ENCODE data around the gene EXOSC9. TPM values are rescaled to one million over a fixed set of nuclear protein-coding genes. Genes with fewer than 3 reads are reported as not detected.

Gene EXOSC9
- total and polyA plus RNA-seq, 10 of the 15 experiments (the other 5 are each of a cell fraction or from before 2014, with no cell fraction given): 49.0 to 131 (median 85.4) TPM

- Histone ChIP-seq H3K4me3 (peak overlapping the region; percentile 79), H3K36me3 (ENCODE audit: control insufficient read depth in 2 of 2, insufficient read depth in 2 of 2, low read length in 1 of 2) (peaks cover 0 to 12% of the 10 kb centered on the region in 2 experiments; a peak in 1 of 4 replicates), H3K9me3 (replicated peaks; ENCODE audit: control insufficient read depth, insufficient read depth, low read length) (no peaks in the 10 kb centered on the region), H3K4me2 (ENCODE audit: control insufficient read depth, insufficient read depth) (peak overlapping the region; percentile 76), H3K27me3 (replicated peaks in 1 of 2; ENCODE audit: control insufficient read depth in 2 of 2, insufficient read depth in 2 of 2, low read length in 1 of 2) (no peaks in the 10 kb centered on the region), H3K9ac (ENCODE audit: control insufficient read depth, insufficient read depth, low read length) (peak overlapping the region; percentile 96), H3K4me1 (ENCODE audit: control insufficient read depth, insufficient read depth, low read length) (peaks cover 24% of the 10 kb centered on the region), H3K79me2 (ENCODE audit: control insufficient read depth, insufficient read depth, low read length) (peaks cover 38% of the 10 kb centered on the region), H2AFZ (ENCODE audit: control insufficient read depth, low read depth, low read length) (peak overlapping the region; percentile 97), H4K20me1 (ENCODE audit: control insufficient read depth, insufficient read depth) (no peaks in the 10 kb centered on the region), H3K27ac (ENCODE audit: control insufficient read depth, insufficient read depth) (peak overlapping the region; percentile 94)
- ChIA-PET POLR2A (interaction anchor here (1.0 to 3.6 kb wide), 9 partner anchors 13 to 104 kb away, joined by 3 to 19 read pairs (median 5); partner anchors contain the start of gene ANXA5), CTCF (interaction anchor here (0.9 to 1.9 kb wide), 4 partner anchors 13 to 59 kb away, joined by 3 to 7 read pairs (median 5); partner anchors contain the start of gene CCNA2), SMC1A (ENCODE audit: uncharacterized antibody, unreplicated experiment) (interaction anchor here (0.9 to 3.5 kb wide), 4 partner anchors 10 to 23 kb away, joined by 3 to 34 read pairs (median 8); no protein-coding TSS in a partner anchor), RAD21 (ENCODE audit: unreplicated experiment) (interaction anchor here (1.7 to 3.3 kb wide), 3 partner anchors 23 to 69 kb away, joined by 3 to 28 read pairs (median 8); partner anchors contain the start of genes BBS7 and CCNA2)
- WGBS (ENCODE audit: insufficient coverage, insufficient replicate concordance, low lambda C conversion rate, missing lambda C conversion rate): 0% methylated on average over 8 of the region's 8 CpGs
- FAIRE-seq: no peak
- BruUV-seq (replicated peaks): TSS peak; percentile 99
- ATAC-seq: peak; percentile 53
- in situ Hi-C loops (cut with MboI): no loop called here
- DNase-seq (ENCODE audit: low read depth, low spot score): no peak
- intact Hi-C loops (cut with micrococcal nuclease; ENCODE audit: unreplicated experiment): no loop called here
- TF ChIP-seq TAF1 (IDR thresholded peaks at IDR 0.05; ENCODE audit: borderline replicate concordance, low read depth, low read length): no peak
- TF ChIP-seq FOXM1 (IDR thresholded peaks at IDR 0.05; ENCODE audit: low read depth, low read length): no peak
- TF ChIP-seq, protein P1, sequence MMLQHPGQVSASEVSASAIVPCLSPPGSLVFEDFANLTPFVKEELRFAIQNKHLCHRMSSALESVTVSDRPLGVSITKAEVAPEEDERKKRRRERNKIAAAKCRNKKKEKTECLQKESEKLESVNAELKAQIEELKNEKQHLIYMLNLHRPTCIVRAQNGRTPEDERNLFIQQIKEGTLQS (IDR thresholded peaks at IDR 0.05; ENCODE audit: borderline replicate concordance, extremely low read depth, low read depth, low read length): no peak
- TF ChIP-seq YY1 (IDR thresholded peaks at IDR 0.05; ENCODE audit: low read depth, low read length): no peak
- no peak for TF ChIP-seq ETV6 (conservative IDR thresholded peaks at IDR 0.05 in 1 of 2, IDR thresholded peaks at IDR 0.05 in 1 of 2; ENCODE audit: borderline replicate concordance in 1 of 2, low read depth in 1 of 2)
- TF ChIP-seq, protein P2, sequence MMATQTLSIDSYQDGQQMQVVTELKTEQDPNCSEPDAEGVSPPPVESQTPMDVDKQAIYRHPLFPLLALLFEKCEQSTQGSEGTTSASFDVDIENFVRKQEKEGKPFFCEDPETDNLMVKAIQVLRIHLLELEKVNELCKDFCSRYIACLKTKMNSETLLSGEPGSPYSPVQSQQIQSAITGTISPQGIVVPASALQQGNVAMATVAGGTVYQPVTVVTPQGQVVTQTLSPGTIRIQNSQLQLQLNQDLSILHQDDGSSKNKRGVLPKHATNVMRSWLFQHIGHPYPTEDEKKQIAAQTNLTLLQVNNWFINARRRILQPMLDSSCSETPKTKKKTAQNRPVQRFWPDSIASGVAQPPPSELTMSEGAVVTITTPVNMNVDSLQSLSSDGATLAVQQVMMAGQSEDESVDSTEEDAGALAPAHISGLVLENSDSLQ (IDR thresholded peaks at IDR 0.05): no peak
- TF ChIP-seq RUNX3 (IDR thresholded peaks at IDR 0.05; ENCODE audit: low read length): no peak
- no peak for TF ChIP-seq KLF5 (IDR thresholded peaks at IDR 0.05; ENCODE audit: partially characterized antibody)
- TF ChIP-seq NFYB (IDR thresholded peaks at IDR 0.05; ENCODE audit: insufficient read depth, low read depth, low read length): no peak
- TF ChIP-seq NBN (IDR thresholded peaks at IDR 0.05): no peak
- TF ChIP-seq ZBTB11 (CRISPR knock-in tag; IDR thresholded peaks at IDR 0.05): no peak
- TF ChIP-seq, protein P3, sequence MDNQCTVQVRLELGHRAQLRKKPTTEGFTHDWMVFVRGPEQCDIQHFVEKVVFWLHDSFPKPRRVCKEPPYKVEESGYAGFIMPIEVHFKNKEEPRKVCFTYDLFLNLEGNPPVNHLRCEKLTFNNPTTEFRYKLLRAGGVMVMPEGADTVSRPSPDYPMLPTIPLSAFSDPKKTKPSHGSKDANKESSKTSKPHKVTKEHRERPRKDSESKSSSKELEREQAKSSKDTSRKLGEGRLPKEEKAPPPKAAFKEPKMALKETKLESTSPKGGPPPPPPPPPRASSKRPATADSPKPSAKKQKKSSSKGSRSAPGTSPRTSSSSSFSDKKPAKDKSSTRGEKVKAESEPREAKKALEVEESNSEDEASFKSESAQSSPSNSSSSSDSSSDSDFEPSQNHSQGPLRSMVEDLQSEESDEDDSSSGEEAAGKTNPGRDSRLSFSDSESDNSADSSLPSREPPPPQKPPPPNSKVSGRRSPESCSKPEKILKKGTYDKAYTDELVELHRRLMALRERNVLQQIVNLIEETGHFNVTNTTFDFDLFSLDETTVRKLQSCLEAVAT (IDR thresholded peaks at IDR 0.05): peak; percentile 91
- TF ChIP-seq CREM (IDR thresholded peaks at IDR 0.05; ENCODE audit: low read depth): no peak
- no peak for TF ChIP-seq SKIL (IDR thresholded peaks at IDR 0.05; ENCODE audit: low read depth, poor library complexity, severe bottlenecking)
- no peak for TF ChIP-seq HDAC6 (IDR thresholded peaks at IDR 0.05; ENCODE audit: unreplicated experiment)
- TF ChIP-seq BMI1 (IDR thresholded peaks at IDR 0.05; ENCODE audit: borderline replicate concordance): 0 out of 2 replicates have a peak, but pooled peaks have one; percentile 27
These were observed 524 bp upstream of the EXOSC9 start for GRCh38 chr4:121800638-121800960.

All from GM12878 (cell line).